Dermis blood vessel endothelial cell (primary cell): ENCODE measurements around the gene BICD2. TPM values are rescaled to one million over a fixed set of nuclear protein-coding genes. Genes with fewer than 3 reads are reported as not detected.

ENCODE experiments used
- DNase-seq: peaks from one replicate; pipeline ENCODE4 v3.0.0; 2010
- total RNA-seq: library from RNA; depleted of rRNA; stranded (reverse); fragments of >200 nt; gene quantifications from 2 replicates; pipeline ENCODE4 v1.2.3, GENCODE V29; 2014

Gene BICD2
- total RNA-seq, 1 donor from 2014 or later: 54.5 TPM

- no peak for DNase-seq
Observed at GRCh38 chr9:92747459-92748232, 17.0 kb downstream of the BICD2 start.

DNA sequence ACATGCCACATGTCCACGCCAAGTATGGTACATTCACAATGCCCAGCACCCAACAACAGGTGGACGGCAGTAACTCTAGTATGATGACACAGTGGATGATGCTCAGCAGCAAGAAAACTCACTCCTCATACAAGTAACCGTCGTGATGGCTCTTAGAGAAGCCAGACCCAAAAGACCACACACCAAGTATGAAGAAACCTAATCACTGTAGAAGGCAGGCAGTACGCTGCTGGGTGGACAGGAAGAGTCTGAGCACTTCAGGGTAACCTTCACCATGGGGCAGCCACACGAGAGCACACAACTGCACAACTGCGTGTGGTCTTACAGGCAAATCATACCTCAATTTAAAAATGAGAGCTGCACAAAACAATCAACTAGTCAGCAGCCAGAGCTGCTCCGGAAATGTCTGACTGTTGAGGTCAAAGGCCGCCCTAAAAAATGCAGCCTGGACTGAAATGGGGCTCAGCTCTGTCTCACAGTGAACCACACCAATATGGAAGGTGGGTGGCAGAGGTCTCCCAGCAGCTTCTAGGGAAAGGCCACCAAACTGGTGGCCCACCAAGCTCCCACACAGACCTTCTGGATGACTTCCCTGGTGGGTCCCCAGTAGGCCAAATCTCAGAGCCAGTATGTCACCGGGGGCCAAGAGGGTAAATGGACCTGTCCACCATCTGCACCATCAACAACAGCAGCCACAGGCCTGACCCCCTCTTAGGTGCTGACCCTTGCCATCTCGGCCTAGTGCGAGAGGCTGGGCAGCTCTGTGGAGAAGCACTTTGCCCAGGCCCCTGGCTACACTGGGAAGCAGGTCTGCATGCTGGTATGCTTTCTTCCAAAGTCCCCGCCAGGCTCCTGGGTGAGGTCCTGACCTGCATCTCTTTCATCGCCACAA lies 17.8 kb downstream of the BICD2 start:
- DNase-seq: peak; percentile 78

DNA sequence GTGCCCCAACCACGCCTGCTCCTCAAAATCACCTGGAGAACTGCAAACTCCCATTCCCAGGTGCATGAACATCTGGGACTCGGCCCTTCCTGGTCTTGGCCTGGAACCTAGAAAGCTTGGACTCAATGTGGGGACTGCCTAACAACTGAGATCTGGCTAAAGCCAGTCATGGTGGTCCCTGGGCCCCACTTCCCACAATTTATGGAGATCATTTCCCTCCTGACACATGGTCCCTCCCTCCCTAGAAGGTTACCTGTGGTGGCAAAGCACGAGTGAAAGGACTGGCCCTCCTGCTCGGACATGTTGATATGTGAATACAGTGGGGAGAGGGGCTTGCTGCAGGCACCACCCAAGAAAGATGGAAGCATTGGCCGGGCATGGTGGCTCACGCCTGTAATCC lies 18.8 kb downstream of the BICD2 start:
- DNase-seq: no peak

DNA sequence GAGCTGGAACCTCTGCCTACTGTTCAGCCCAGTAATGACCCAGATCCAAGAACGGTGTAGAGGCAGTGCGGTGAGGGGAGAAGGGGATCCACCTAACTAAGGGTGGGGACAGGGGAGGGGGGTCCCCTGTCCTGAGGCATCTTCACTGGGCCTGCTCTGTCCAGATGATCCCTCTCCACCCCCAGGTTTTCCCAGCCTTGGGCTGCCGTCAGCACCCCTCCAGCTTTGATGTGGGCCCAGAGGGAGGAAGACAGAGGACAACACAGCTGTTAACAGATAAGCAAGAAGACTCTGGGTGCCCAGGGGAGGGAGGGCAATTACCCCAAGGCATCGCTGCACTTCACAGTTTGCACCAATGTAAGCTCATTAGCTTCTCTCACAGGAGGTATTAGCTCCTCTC lies 19.3 kb downstream of the BICD2 start:
- DNase-seq: no peak

- no peak for DNase-seq
Observed at GRCh38 chr9:92740969-92741368, 23.7 kb downstream of the BICD2 start.

GRCh38 chr9:92740446-92740961 lies 24.1 kb downstream of the BICD2 start:
- peak; percentile 37 for DNase-seq

- peak; percentile 83 for DNase-seq
Observed at GRCh38 chr9:92740009-92740408, 24.6 kb downstream of the BICD2 start.

- no peak for DNase-seq
Observed at GRCh38 chr9:92739346-92739970, 25.2 kb downstream of the BICD2 start.

- DNase-seq: no peak
Observed at GRCh38 chr9:92738661-92739081, 26.0 kb downstream of the BICD2 start.

GRCh38 chr9:92737611-92738299 lies 26.9 kb downstream of the BICD2 start:
- DNase-seq: no peak

DNA sequence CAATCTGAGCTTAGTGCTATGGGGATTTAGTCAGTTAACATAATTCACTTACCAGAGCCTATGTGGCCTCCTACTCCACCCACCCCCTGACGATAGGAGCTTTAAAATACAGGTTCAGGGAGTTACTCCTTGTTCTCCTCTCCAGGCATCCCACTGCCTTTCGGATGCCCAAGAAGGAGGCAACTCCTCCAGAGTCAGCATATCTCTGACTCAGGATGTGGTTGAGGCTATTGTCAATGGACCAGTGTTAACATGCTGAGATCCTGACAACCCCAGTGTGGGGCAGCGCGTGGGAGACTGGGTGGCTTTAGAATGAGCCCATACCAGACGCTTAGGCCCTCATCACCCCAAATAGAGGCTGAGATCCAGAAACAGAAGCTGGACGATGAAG lies 27.4 kb downstream of the BICD2 start:
- DNase-seq: no peak

DNA sequence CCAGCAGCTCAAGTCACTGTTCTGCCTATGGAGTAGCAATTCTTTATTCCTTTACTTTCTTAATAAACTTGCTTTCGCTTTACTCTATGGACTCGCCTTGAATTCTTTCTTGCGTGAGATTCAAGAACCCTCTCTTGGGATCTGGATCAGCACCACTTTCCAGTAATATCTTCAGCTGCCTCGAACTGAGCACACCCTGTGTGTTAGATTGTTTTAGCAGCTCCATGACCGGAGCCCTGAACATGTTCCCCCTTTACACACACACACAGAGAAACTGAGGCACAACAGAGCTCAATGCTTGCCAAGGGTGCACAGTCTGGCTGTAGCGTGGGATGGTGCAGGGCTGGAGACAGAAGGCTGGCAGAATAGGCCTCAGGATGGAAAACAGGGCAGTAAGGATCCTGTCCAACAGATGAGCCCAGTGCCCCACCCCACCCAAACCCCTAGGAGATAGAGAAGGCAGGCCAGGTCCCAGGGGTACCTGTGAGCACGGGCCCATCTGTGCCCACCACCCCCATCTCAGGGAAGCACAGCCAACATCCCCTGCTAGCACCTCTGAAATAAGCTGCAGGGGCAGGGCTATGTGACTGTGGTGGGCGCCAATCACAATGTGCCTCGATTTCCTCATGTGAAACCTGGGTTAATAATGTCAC lies 27.9 kb downstream of the BICD2 start:
- no peak for DNase-seq

DNA sequence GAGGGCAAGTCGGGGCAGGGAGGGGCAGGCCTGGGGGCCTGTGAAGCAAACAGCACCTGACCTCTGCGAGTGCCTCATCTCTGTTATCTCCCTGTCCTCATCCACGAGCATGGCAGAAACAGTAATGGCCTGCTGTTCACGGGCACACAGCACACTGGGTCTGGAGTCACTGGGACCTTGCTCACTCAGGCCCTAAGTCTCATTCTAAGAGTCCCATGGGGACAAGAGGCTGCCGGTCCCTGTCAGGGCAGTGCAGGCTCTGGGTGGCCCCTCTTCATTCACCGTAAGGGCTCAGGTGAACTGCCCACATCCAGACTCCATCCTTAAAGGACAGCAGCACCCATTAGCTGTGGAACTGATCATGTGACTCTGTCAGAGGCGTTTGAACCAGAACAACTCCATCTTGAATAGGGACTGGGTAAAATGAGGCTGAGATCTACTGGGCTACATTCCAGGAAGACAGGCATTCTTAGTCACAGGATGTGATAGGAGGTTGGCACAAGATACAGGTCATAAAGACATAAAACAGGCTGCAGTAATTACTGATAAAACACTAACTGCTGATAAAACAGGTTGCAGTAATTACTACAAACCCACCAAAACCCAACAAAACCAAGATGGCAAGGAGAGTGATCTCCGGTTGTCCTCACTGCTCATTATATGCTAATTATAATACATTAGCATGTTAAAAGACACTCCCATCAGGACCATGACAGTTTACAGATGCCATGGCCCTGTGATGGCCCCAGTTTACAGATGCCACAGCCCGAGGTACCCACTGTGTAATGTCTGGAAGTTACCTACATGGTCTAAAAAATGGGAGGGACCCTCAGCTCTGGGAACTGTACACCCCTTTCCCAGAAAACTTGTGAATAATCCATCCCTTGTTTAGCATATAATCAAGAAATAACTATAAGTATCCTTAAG lies 28.7 kb downstream of the BICD2 start:
- DNase-seq: peak; percentile 44

GRCh38 chr9:92734931-92735635 lies 29.6 kb downstream of the BICD2 start:
- DNase-seq: no peak

DNA sequence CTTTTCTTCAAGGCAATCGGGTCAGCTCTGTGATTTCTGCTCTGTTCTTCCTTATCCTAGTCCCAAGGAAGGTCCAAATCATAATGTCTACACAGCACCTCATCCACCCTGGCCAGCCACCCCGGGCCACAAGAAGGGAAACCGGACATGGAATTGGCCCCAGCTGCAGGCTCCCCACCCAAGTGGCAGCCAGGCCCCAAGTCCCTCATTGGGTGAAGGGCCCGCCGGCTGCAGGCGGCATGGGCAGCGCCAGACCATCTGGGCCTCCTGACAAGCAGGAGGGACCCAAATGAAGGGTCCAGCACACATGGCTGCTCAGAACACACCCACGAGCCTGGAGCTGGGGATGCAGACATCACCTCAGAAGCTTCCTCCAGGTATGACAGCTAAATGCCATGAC lies 33.7 kb downstream of the BICD2 start:
- DNase-seq: no peak

GRCh38 chr9:92729735-92730155 lies 34.9 kb downstream of the BICD2 start:
- DNase-seq: no peak

GRCh38 chr9:92728831-92729734 lies 35.5 kb downstream of the BICD2 start:
- peak; percentile 64 for DNase-seq

DNA sequence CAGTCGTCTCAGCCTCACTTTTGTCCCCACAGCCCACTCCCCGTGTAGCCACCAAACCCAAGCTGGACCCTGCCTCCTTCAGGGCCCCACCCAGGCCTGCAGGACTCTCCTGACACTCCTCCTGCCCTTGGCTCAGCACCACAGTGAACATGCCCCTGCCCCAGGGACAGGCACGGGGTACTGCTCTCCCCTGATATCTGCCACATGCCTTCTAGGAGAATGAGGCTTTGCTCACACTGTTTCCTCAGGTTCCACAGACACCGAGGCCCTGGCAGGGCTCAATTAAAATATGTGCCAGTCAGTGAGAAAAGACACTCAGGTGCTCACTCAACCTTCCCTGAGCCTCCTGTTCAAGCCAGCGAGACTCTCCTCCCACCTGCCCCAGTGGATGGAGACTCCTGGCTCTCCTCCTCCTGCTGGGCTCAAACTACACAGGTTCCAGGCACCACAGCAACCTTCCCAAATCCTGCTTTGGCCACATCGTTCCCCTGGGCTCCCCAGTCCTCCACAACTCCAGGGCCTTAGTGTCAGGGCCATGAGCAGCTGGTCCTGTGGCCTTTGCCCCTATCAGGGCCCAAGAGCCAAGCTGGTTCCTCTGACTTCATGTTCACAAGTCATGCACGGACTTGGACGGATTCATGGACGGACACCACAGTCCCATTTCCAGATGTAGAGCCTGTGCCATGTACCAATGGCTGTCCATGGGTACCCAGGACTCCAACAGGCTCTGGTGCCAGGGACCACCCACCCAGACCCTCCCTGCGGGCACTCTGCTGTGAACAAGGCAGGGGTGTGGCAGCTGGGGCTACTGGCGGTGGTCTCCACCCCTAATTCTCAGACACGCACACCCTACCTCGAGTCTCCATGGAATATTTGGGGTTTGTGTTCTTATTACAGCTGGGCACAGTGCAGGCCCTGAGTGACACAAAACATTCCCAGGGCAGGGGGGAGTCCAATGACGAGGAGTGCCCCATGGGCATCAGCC lies 36.6 kb downstream of the BICD2 start:
- DNase-seq: no peak
